Lung (tissue), 12 donors: ENCODE data around the gene FAM174C. TPM values are rescaled to one million over a fixed set of nuclear protein-coding genes. Genes with fewer than 3 reads are reported as not detected.

Experiments used
- ATAC-seq: fragments of 200-7000 bp; cut with Tn5 transposase; one replicate; pipeline ENCODE4 v1.9.1; 2020; ENCODE audit warnings: moderate number of reproducible peaks; ENCODE audit not compliant: insufficient read depth, low FRiP score
- DNase-seq, 3 donors: peaks; one replicate each; pipeline ENCODE4 v3.0.0-alpha.2; 2013 to 2017
- H3K27ac ChIP-seq, 2 donors: one replicate each; pipeline ENCODE4 v1.5.1; 2013; ENCODE audit warnings: mild to moderate bottlenecking in 2 of 2, moderate library complexity in 2 of 2, control low read depth in 1 of 2, inconsistent platforms in 1 of 2, low read depth in 1 of 2, low read length in 1 of 2
- H3K27me3 ChIP-seq, 3 donors: one replicate each; pipeline ENCODE4 v1.5.1; 2013; ENCODE audit warnings: low read length in 2 of 3; ENCODE audit not compliant: control insufficient read depth in 3 of 3, insufficient read depth in 3 of 3
- H3K36me3 ChIP-seq, 4 donors: one replicate each; pipeline ENCODE4 v1.5.1; 2013; ENCODE audit warnings: low read length in 4 of 4, mild to moderate bottlenecking in 1 of 4, moderate library complexity in 1 of 4; ENCODE audit not compliant: control insufficient read depth in 4 of 4, insufficient read depth in 4 of 4
- H3K4me1 ChIP-seq, 5 donors: one replicate each; pipeline ENCODE4 v1.5.1; 2013; ENCODE audit warnings: low read length in 5 of 5, mild to moderate bottlenecking in 2 of 5, moderate library complexity in 1 of 5; ENCODE audit not compliant: control insufficient read depth in 5 of 5, insufficient read depth in 5 of 5
- H3K4me3 ChIP-seq: one replicate; pipeline ENCODE4 v1.5.1; 2013; ENCODE audit warnings: mild to moderate bottlenecking, control low read depth, moderate library complexity
- H3K9ac ChIP-seq, 2 donors: one replicate each; pipeline ENCODE4 v1.5.1; 2013; ENCODE audit warnings: low read length in 2 of 2, control low read depth in 1 of 2; ENCODE audit not compliant: insufficient read depth in 1 of 2
- H3K9me3 ChIP-seq, 4 donors: one replicate each; pipeline ENCODE4 v1.5.1; 2013; ENCODE audit warnings: low read length in 3 of 4, mild to moderate bottlenecking in 1 of 4, moderate library complexity in 1 of 4; ENCODE audit not compliant: control insufficient read depth in 4 of 4, insufficient read depth in 3 of 4
- CTCF ChIP-seq: IDR thresholded peaks from 2 replicates; pipeline ENCODE4 v1.5.1; 2012; ENCODE audit warnings: mild to moderate bottlenecking; ENCODE audit errors: control extremely low read depth, extremely low read depth
- WGBS, 2 donors: extraction: QIAGEN DNeasy Blood & Tissue Kit; methylation state at CpG; one replicate each; pipeline ENCODE4 v1.1.7; 2013; 5-methylcytosine and 5-hydroxymethylcytosine counted together
- polyA plus RNA-seq, 2 donors: library from polyadenylated mRNA; stranded (reverse); fragments of 200-250 nt; gene quantifications; one replicate each; pipeline ENCODE4 v1.2.1, GENCODE V29; 2013
- total RNA-seq, 2 donors: library from RNA; depleted of rRNA in 1 of 2; stranded (reverse); fragments of >200 nt in 1 of 2; gene quantifications; one replicate each; pipeline ENCODE4 v1.2.1, GENCODE V29; 2014 to 2021
- donor health status: control.
- donor health status: control.
- donor health status: Bipolar disorder and iron deficiency.
- donor health status: healthy.
- donor health status: DM: yes; HTN: yes; CAD: no.

FAM174C gene
- total and polyA plus RNA-seq, 4 donors, result 17.5 to 89.3 (median 69.4) TPM

GRCh38 chr19:1234955-1235380, 40.4 kb upstream of the FAM174C start:
- no peak overlapping the region for H3K4me3 ChIP-seq
- no peak overlapping the region for H3K27ac ChIP-seq
- H3K9me3 ChIP-seq, result no peaks in the 10 kb centered on the region
- TF ChIP-seq CTCF, result no peak
- DNase-seq, result no peak
- H3K27me3 ChIP-seq, result no peaks in the 10 kb centered on the region
- ATAC-seq, result no peak
- peaks cover 0 to 26% (median 12%) of the 10 kb centered on the region in 5 donors for H3K4me1 ChIP-seq
- WGBS, 2 donors, result 94 to 95% methylated on average over 41 to 43 of the region's 43 CpGs
- no peak overlapping the region for H3K9ac ChIP-seq
- no peaks in the 10 kb centered on the region for H3K36me3 ChIP-seq

- H3K27ac ChIP-seq, result no peak overlapping the region
- no peaks in the 10 kb centered on the region for H3K27me3 ChIP-seq
- H3K36me3 ChIP-seq, result no peaks in the 10 kb centered on the region
- no peaks in the 10 kb centered on the region for H3K9me3 ChIP-seq
- WGBS, 2 donors, result 87% methylated on average over 39 of the region's 39 CpGs
- TF ChIP-seq CTCF, result no peak
- no peak for DNase-seq
- no peak for ATAC-seq
- H3K4me1 ChIP-seq, result peaks cover 0 to 28% (median 12%) of the 10 kb centered on the region in 5 donors
- H3K4me3 ChIP-seq, result no peak overlapping the region
- no peak overlapping the region for H3K9ac ChIP-seq
Observed at GRCh38 chr19:1235625-1236538, 39.4 kb upstream of the FAM174C start.

GRCh38 chr19:1236576-1236975, 38.8 kb upstream of the FAM174C start:
- WGBS, 2 donors, result 21 to 62% methylated on average over 5 to 39 of the region's 42 CpGs
- H3K9ac ChIP-seq, result no peak overlapping the region
- no peak overlapping the region for H3K27ac ChIP-seq
- TF ChIP-seq CTCF, result no peak
- DNase-seq (peak in 1 of 3 donors; percentile 6), ATAC-seq (no peak)
- H3K27me3 ChIP-seq, result no peaks in the 10 kb centered on the region
- no peaks in the 10 kb centered on the region for H3K36me3 ChIP-seq
- H3K4me3 ChIP-seq, result no peak overlapping the region
- H3K4me1 ChIP-seq, result peaks cover 0 to 34% (median 12%) of the 10 kb centered on the region in 5 donors
- H3K9me3 ChIP-seq, result no peaks in the 10 kb centered on the region
